AG04450 (cell line): Measurements from ENCODE around the gene PLA2G7. TPM values are rescaled to one million over a fixed set of nuclear protein-coding genes. Genes with fewer than 3 reads are reported as not detected.

Experiments
- CTCF ChIA-PET: fragments of 300-600, 350-600 bp; formaldehyde crosslinking; extraction: SDS; loops from one replicate; lab custom pipeline; 2022; ENCODE audit warnings: antibody characterized with exemption, inconsistent platforms; lab: Charles Lee
- POLR2A ChIA-PET: fragments of 350-600 bp; formaldehyde crosslinking; extraction: SDS; loops from one replicate; lab custom pipeline; 2021; ENCODE audit warnings: antibody characterized with exemption, inconsistent platforms; lab: Yijun Ruan, JAX
- DNase-seq: peaks from one replicate; pipeline ENCODE4 v3.0.0-alpha.2; 2011; ENCODE audit warnings: low read depth, low spot score
- H3K27ac ChIP-seq: one replicate; pipeline ENCODE4 v1.5.1; 2012; ENCODE audit warnings: low read depth, low read length, control low read depth
- H3K27me3 ChIP-seq: one replicate; pipeline ENCODE4 v1.6.0; 2012; ENCODE audit warnings: low read length; ENCODE audit not compliant: control insufficient read depth, insufficient read depth
- H3K4me3 ChIP-seq: 2 replicates; pipeline ENCODE4 v1.5.1; 2011; ENCODE audit warnings: mild to moderate bottlenecking, low read depth, low read length, control low read depth
- H3K9me3 ChIP-seq: 2 replicates; pipeline ENCODE4 v1.5.1; 2012; ENCODE audit warnings: low read length; ENCODE audit not compliant: control insufficient read depth, insufficient read depth
- CTCF ChIP-seq: IDR thresholded peaks from 2 replicates; pipeline ENCODE4 v1.5.1; 2011; ENCODE audit warnings: low read depth, low read length, control low read depth, inconsistent platforms
- polyA plus RNA-seq: library from polyadenylated mRNA; depleted of rRNA; stranded (reverse); fragments of >200 nt; gene quantifications from 2 replicates; pipeline ENCODE4 v1.2.3, GENCODE V29; 2011

PLA2G7 gene
- polyA plus RNA-seq, 1 experiment: not detected

- no peak for TF ChIP-seq CTCF
- H3K9me3 ChIP-seq: no peaks in the 10 kb centered on the region
- no peak overlapping the region for H3K4me3 ChIP-seq
- POLR2A ChIA-PET: no interaction called here
- H3K27me3 ChIP-seq: no peaks in the 10 kb centered on the region
- DNase-seq: no peak
- H3K27ac ChIP-seq: no peak overlapping the region
- CTCF ChIA-PET: no interaction called here
These were observed 23.7 kb downstream of the PLA2G7 start for GRCh38 chr6:46711491-46711890.

GRCh38 chr6:46706464-46706863, 28.7 kb downstream of the PLA2G7 start:
- CTCF ChIA-PET: no interaction called here
- TF ChIP-seq CTCF: no peak
- Histone ChIP-seq H3K27ac (no peak overlapping the region), H3K9me3 (no peaks in the 10 kb centered on the region), H3K27me3 (no peaks in the 10 kb centered on the region), H3K4me3 (no peak overlapping the region)
- POLR2A ChIA-PET: no interaction called here
- DNase-seq: no peak

GRCh38 chr6:46704562-46704961, 30.6 kb downstream of the PLA2G7 start:
- no peaks in the 10 kb centered on the region for H3K9me3 ChIP-seq
- ChIA-PET POLR2A (no interaction called here), CTCF (interaction anchor here (0.7 to 0.9 kb wide), 2 partner anchors 43 to 217 kb away, joined by 3 read pairs; partner anchors contain the start of gene ADGRF5)
- no peak for DNase-seq
- no peak overlapping the region for H3K27ac ChIP-seq
- no peaks in the 10 kb centered on the region for H3K27me3 ChIP-seq
- no peak for TF ChIP-seq CTCF
- H3K4me3 ChIP-seq: no peak overlapping the region

GRCh38 chr6:46699970-46700369, 35.2 kb downstream of the PLA2G7 start:
- H3K9me3 ChIP-seq: no peaks in the 10 kb centered on the region
- ChIA-PET POLR2A (no interaction called here), CTCF (no interaction called here)
- no peak overlapping the region for H3K27ac ChIP-seq
- no peak for TF ChIP-seq CTCF
- H3K4me3 ChIP-seq: no peak overlapping the region
- H3K27me3 ChIP-seq: no peaks in the 10 kb centered on the region
- DNase-seq: no peak

GRCh38 chr6:46690911-46691451, 44.2 kb downstream of the PLA2G7 start:
- CTCF ChIA-PET: no interaction called here
- no peak for DNase-seq

More at GRCh38 chr6:46690911-46691451, 44.2 kb downstream of the PLA2G7 start:
- H3K27me3 ChIP-seq: no peaks in the 10 kb centered on the region
- TF ChIP-seq CTCF: no peak
- POLR2A ChIA-PET: no interaction called here
- no peak overlapping the region for H3K27ac ChIP-seq
- peaks cover 18% of the 10 kb centered on the region for H3K9me3 ChIP-seq
- no peak overlapping the region for H3K4me3 ChIP-seq
